ENCODE measurements around the gene ATP8B4.
"Not testable (repeated sequence)": the region's sequence is repeated elsewhere in the genome, so short reads cannot be mapped to it uniquely, and the experiment has no call there.

ATP8B4 gene

GRCh38 chr15:50119063-50120040 lies at the start of gene ATP8B4:
Gene ATP8B4, minus strand, starts transcription at chr15:50119233. Its CDS starts 12,267 bp downstream, at chr15:50106966.
- DNase-seq = no peak

GRCh38 chr15:50168379-50168778 lies 49.3 kb upstream of the ATP8B4 start:
- DNase-seq = no peak

GRCh38 chr15:50167110-50167509 lies 48.1 kb upstream of the ATP8B4 start:
- no peak for DNase-seq

- DNase-seq = no peak
Measured at GRCh38 chr15:50166216-50166615, 47.2 kb upstream of the ATP8B4 start.

- DNase-seq = no peak
Measured at GRCh38 chr15:50164458-50164857, 45.4 kb upstream of the ATP8B4 start.

GRCh38 chr15:50163719-50164410 lies 44.8 kb upstream of the ATP8B4 start:
- no peak for DNase-seq

GRCh38 chr15:50162969-50163718 lies 44.1 kb upstream of the ATP8B4 start:
- DNase-seq = no peak

GRCh38 chr15:50158236-50158635 lies 39.2 kb upstream of the ATP8B4 start:
- not testable (repeated sequence) for DNase-seq

GRCh38 chr15:50151476-50151875 lies 32.4 kb upstream of the ATP8B4 start:
- no peak for DNase-seq

- no peak for DNase-seq
Measured at GRCh38 chr15:50150851-50151250, 31.8 kb upstream of the ATP8B4 start.

GRCh38 chr15:50150349-50150748 lies 31.3 kb upstream of the ATP8B4 start:
- DNase-seq = no peak

- DNase-seq = no peak
Measured at GRCh38 chr15:50149090-50149489, 30.1 kb upstream of the ATP8B4 start.

GRCh38 chr15:50148362-50148963 lies 29.4 kb upstream of the ATP8B4 start:
- DNase-seq = no peak

- DNase-seq = no peak
Measured at GRCh38 chr15:50146632-50147031, 27.6 kb upstream of the ATP8B4 start.

- peak; percentile 56 for DNase-seq
Measured at GRCh38 chr15:50145451-50145872, 26.4 kb upstream of the ATP8B4 start.

GRCh38 chr15:50144341-50145120 lies 25.5 kb upstream of the ATP8B4 start:
- DNase-seq = no peak

- DNase-seq = no peak
Measured at GRCh38 chr15:50143255-50143860, 24.3 kb upstream of the ATP8B4 start.

- DNase-seq = no peak
Measured at GRCh38 chr15:50141856-50142255, 22.8 kb upstream of the ATP8B4 start.

- no peak for DNase-seq
Measured at GRCh38 chr15:50140983-50141382, 21.9 kb upstream of the ATP8B4 start.

- no peak for DNase-seq
Measured at GRCh38 chr15:50140098-50140497, 21.1 kb upstream of the ATP8B4 start.

- no peak for DNase-seq
Measured at GRCh38 chr15:50138391-50138790, 19.4 kb upstream of the ATP8B4 start.

Data from CD4-positive, alpha-beta T cell treated with Interleukin-10 for 1 hour (primary cell).